GM23338 (cell line): Measurements from ENCODE around the gene ACOXL. TPM values are rescaled to one million over a fixed set of nuclear protein-coding genes. Genes with fewer than 3 reads are reported as not detected.

Experiments used
- ATAC-seq: fragments of 200-7000 bp; cut with Tn5 transposase; 3 replicates; pipeline ENCODE4 v1.9.1; 2020
- DNase-seq: peaks from one replicate; pipeline ENCODE4 v3.0.0-alpha.2; 2015; ENCODE audit warnings: low spot score
- H2AFZ ChIP-seq: fragments of 200-600 bp; sonication (generic); 2 replicates; pipeline ENCODE4 v1.8.0; 2016; ENCODE audit warnings: antibody characterized with exemption, mild to moderate bottlenecking, moderate library complexity
- H3F3A ChIP-seq: fragments of 200-600 bp; sonication (generic); replicated peaks from 2 replicates; pipeline ENCODE4 v1.8.0; 2017; ENCODE audit warnings: antibody characterized with exemption, mixed run types, low read depth
- H3K27ac ChIP-seq: fragments of 200-600 bp; sonication (generic); 2 replicates; pipeline ENCODE4 v1.6.1; 2016; ENCODE audit warnings: low read depth
- H3K27me3 ChIP-seq: fragments of 200-600 bp; sonication (generic); 2 replicates; pipeline ENCODE4 v1.8.0; 2016; ENCODE audit warnings: mild to moderate bottlenecking, mixed run types, moderate library complexity; ENCODE audit not compliant: insufficient read depth
- H3K36me3 ChIP-seq: fragments of 200-600 bp; sonication (generic); 2 replicates; pipeline ENCODE4 v1.8.0; 2016; ENCODE audit warnings: mild to moderate bottlenecking; ENCODE audit not compliant: insufficient read depth
- H3K4me1 ChIP-seq: fragments of 200-600 bp; sonication (generic); 2 replicates; pipeline ENCODE4 v1.8.0; 2016; ENCODE audit warnings: mild to moderate bottlenecking, moderate library complexity; ENCODE audit not compliant: insufficient read depth
- H3K4me2 ChIP-seq: fragments of 200-600 bp; sonication (generic); 2 replicates; pipeline ENCODE4 v1.7.1; 2017; ENCODE audit warnings: mixed run types
- H3K4me3 ChIP-seq: fragments of 200-600 bp; sonication (generic); 2 replicates; pipeline ENCODE4 v1.6.1; 2016; ENCODE audit warnings: mixed run types
- H3K79me2 ChIP-seq: fragments of 200-600 bp; sonication (generic); replicated peaks from 2 replicates; pipeline ENCODE4 v1.8.0; 2017; ENCODE audit warnings: mild to moderate bottlenecking; ENCODE audit not compliant: insufficient read depth
- H3K9me2 ChIP-seq: fragments of 200-600 bp; sonication (generic); 2 replicates; pipeline ENCODE4 v1.8.0; 2017; ENCODE audit not compliant: insufficient read depth
- H4K20me1 ChIP-seq: fragments of 200-600 bp; sonication (generic); replicated peaks from 2 replicates; pipeline ENCODE4 v1.8.0; 2017; ENCODE audit warnings: mild to moderate bottlenecking; ENCODE audit not compliant: insufficient read depth
- H3K27ac Mint-ChIP-seq: 2 replicates; pipeline ENCODE4 v1.8.0; 2020; ENCODE audit warnings: inconsistent platforms, mild to moderate bottlenecking, moderate library complexity, mixed read lengths
- H3K27me3 Mint-ChIP-seq: 3 replicates; pipeline ENCODE4 v1.8.0; 2022; ENCODE audit warnings: low read depth, mild to moderate bottlenecking, moderate library complexity, mixed read lengths, inconsistent platforms; ENCODE audit not compliant: insufficient read depth, poor library complexity
- H3K36me3 Mint-ChIP-seq: 3 replicates; pipeline ENCODE4 v1.8.0; 2021; ENCODE audit warnings: low read depth, mild to moderate bottlenecking, inconsistent platforms, moderate library complexity, mixed read lengths
- H3K4me1 Mint-ChIP-seq: 3 replicates; pipeline ENCODE4 v1.8.0; 2020; ENCODE audit warnings: mild to moderate bottlenecking, inconsistent platforms, mixed read lengths
- H3K4me3 Mint-ChIP-seq: 3 replicates; pipeline ENCODE4 v1.8.0; 2021; ENCODE audit warnings: moderate library complexity, mild to moderate bottlenecking, inconsistent platforms, mixed read lengths
- H3K9me3 Mint-ChIP-seq: 3 replicates; pipeline ENCODE4 v1.8.0; 2020; ENCODE audit warnings: moderate library complexity, mild to moderate bottlenecking, inconsistent platforms, mixed read lengths
- CREB1 ChIP-seq: fragments of 250-450 bp; sonication (Bioruptor Pico); IDR thresholded peaks from 2 replicates; pipeline ENCODE4 v1.5.0; 2020; ENCODE audit warnings: low read depth, mild to moderate bottlenecking, moderate library complexity
- EZH2 ChIP-seq: fragments of 200-600 bp; sonication (generic); IDR thresholded peaks from one replicate; pipeline ENCODE4 v1.8.0; 2017; ENCODE audit warnings: antibody characterized with exemption, mild to moderate bottlenecking, low read depth; ENCODE audit not compliant: unreplicated experiment
- EZH2phosphoT487 ChIP-seq: fragments of 200-600 bp; sonication (generic); IDR thresholded peaks from one replicate; pipeline ENCODE4 v1.8.1; 2018; ENCODE audit warnings: antibody characterized with exemption; ENCODE audit not compliant: unreplicated experiment
- JUNB ChIP-seq: IDR thresholded peaks from one replicate; pipeline ENCODE4 v1.6.1; 2016; ENCODE audit warnings: antibody characterized with exemption; ENCODE audit not compliant: unreplicated experiment
- NANOG ChIP-seq: IDR thresholded peaks from 2 replicates; pipeline ENCODE4 v1.6.1; 2016; ENCODE audit warnings: antibody characterized with exemption, borderline replicate concordance
- POLR2AphosphoS5 ChIP-seq: IDR thresholded peaks from 2 replicates; pipeline ENCODE4 v1.6.1; 2016; ENCODE audit warnings: antibody characterized with exemption, low read depth
- STAT1 ChIP-seq: IDR thresholded peaks from one replicate; pipeline ENCODE4 v1.6.1; 2016; ENCODE audit warnings: antibody characterized with exemption; ENCODE audit not compliant: unreplicated experiment
- ZNF114 ChIP-seq: fragments of 250-450 bp; sonication (Bioruptor Pico); IDR thresholded peaks from 2 replicates; pipeline ENCODE4 v1.5.0; 2020; ENCODE audit warnings: mild to moderate bottlenecking, moderate library complexity
- ZNF331 ChIP-seq: fragments of 250-450 bp; sonication (Bioruptor Pico); IDR thresholded peaks from 2 replicates; pipeline ENCODE4 v1.5.0; 2020; ENCODE audit warnings: low read depth, mild to moderate bottlenecking, moderate library complexity
- polyA plus RNA-seq: library from polyadenylated mRNA; unstranded; fragments of >200 nt; fragmentation: Nextera tagmentation; extraction: Ambion mirVana; gene quantifications from 2 replicates; pipeline ENCODE4 v1.2.1, GENCODE V29; 2016
- total RNA-seq: library from RNA; depleted of rRNA; stranded (reverse); fragments of >200 nt; shearing (Covaris generic); gene quantifications from 2 replicates; pipeline ENCODE4 v1.2.3, GENCODE V29; 2014
- TF ChIP-seq, protein P1 (sequence below): IDR thresholded peaks from one replicate; pipeline ENCODE4 v1.6.1; 2018; ENCODE audit warnings: antibody characterized with exemption; ENCODE audit not compliant: unreplicated experiment
- TF ChIP-seq, protein P2 (sequence below), 2 experiments: fragments of 200-600 bp in 1 of 2; sonication (generic) in 1 of 2; conservative IDR thresholded peaks; 2 replicates each; pipeline versions ENCODE4 v1.5.1 to v1.6.1; 2016 to 2017; ENCODE audit warnings: antibody characterized with exemption in 2 of 2, low read depth in 2 of 2, mild to moderate bottlenecking in 2 of 2, moderate library complexity in 1 of 2
- TF ChIP-seq, protein P3 (sequence below): fragments of 250-450 bp; sonication (Bioruptor Pico); IDR thresholded peaks from 2 replicates; pipeline ENCODE4 v1.5.0; 2020; ENCODE audit warnings: mild to moderate bottlenecking, moderate library complexity
- TF ChIP-seq, protein P4 (sequence below): IDR thresholded peaks from 2 replicates; pipeline ENCODE4 v1.6.1; 2016; ENCODE audit warnings: antibody characterized with exemption

The ACOXL gene
- total and polyA plus RNA-seq, 2 experiments from 2014 or later, result 9.0 to 14.7 TPM

DNA sequence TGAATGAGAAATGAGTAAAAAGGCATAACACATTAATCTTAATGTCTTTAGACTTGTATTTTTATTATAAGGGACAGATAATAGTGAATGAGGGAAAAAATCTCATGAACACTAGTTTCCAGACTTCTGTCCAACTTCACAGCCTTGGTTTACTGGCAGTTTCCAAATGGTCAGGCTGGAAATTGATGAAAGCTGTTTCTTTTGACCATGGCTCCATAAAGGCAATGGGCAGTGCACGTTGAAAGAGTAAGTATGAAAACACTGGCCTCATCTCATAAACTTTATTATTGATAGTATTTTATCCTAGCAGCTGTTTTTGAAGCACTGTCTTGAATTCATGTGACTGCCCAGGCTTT, 411.4 kb downstream of the ACOXL start:
- Histone ChIP-seq H2AFZ (no peak overlapping the region), H3K27me3 (no peaks in the 10 kb centered on the region), H3K4me2 (no peak overlapping the region), H3K27ac (no peak overlapping the region), H3K79me2 (peaks cover 84% of the 10 kb centered on the region), H4K20me1 (peaks cover 21% of the 10 kb centered on the region), H3F3A (no peaks in the 10 kb centered on the region), H3K36me3 (peaks cover 5% of the 10 kb centered on the region; the same call in 1 of the 2 replicates), H3K4me3 (no peak overlapping the region), H3K4me1 (no peaks in the 10 kb centered on the region), H3K9me2 (no peaks in the 10 kb centered on the region)
- Mint-ChIP-seq H3K27ac (no peak overlapping the region), H3K4me3 (no peak overlapping the region), H3K27me3 (no peaks in the 10 kb centered on the region), H3K36me3 (peaks cover 35% of the 10 kb centered on the region), H3K4me1 (peaks cover 14% of the 10 kb centered on the region; the same call in 2 of the 3 replicates), H3K9me3 (no peaks in the 10 kb centered on the region)
- DNase-seq (no peak), ATAC-seq (no peak)
- TF ChIP-seq, protein P1, sequence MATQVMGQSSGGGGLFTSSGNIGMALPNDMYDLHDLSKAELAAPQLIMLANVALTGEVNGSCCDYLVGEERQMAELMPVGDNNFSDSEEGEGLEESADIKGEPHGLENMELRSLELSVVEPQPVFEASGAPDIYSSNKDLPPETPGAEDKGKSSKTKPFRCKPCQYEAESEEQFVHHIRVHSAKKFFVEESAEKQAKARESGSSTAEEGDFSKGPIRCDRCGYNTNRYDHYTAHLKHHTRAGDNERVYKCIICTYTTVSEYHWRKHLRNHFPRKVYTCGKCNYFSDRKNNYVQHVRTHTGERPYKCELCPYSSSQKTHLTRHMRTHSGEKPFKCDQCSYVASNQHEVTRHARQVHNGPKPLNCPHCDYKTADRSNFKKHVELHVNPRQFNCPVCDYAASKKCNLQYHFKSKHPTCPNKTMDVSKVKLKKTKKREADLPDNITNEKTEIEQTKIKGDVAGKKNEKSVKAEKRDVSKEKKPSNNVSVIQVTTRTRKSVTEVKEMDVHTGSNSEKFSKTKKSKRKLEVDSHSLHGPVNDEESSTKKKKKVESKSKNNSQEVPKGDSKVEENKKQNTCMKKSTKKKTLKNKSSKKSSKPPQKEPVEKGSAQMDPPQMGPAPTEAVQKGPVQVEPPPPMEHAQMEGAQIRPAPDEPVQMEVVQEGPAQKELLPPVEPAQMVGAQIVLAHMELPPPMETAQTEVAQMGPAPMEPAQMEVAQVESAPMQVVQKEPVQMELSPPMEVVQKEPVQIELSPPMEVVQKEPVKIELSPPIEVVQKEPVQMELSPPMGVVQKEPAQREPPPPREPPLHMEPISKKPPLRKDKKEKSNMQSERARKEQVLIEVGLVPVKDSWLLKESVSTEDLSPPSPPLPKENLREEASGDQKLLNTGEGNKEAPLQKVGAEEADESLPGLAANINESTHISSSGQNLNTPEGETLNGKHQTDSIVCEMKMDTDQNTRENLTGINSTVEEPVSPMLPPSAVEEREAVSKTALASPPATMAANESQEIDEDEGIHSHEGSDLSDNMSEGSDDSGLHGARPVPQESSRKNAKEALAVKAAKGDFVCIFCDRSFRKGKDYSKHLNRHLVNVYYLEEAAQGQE, result no peak
- no peak for TF ChIP-seq NANOG
- TF ChIP-seq ZNF114 (CRISPR knock-in tag), result no peak
- TF ChIP-seq, protein P2, sequence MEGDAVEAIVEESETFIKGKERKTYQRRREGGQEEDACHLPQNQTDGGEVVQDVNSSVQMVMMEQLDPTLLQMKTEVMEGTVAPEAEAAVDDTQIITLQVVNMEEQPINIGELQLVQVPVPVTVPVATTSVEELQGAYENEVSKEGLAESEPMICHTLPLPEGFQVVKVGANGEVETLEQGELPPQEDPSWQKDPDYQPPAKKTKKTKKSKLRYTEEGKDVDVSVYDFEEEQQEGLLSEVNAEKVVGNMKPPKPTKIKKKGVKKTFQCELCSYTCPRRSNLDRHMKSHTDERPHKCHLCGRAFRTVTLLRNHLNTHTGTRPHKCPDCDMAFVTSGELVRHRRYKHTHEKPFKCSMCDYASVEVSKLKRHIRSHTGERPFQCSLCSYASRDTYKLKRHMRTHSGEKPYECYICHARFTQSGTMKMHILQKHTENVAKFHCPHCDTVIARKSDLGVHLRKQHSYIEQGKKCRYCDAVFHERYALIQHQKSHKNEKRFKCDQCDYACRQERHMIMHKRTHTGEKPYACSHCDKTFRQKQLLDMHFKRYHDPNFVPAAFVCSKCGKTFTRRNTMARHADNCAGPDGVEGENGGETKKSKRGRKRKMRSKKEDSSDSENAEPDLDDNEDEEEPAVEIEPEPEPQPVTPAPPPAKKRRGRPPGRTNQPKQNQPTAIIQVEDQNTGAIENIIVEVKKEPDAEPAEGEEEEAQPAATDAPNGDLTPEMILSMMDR (conservative IDR thresholded peaks at IDR 0.05; ENCODE audit: low read depth in 2 of 2), result no peak
- TF ChIP-seq, protein P3, sequence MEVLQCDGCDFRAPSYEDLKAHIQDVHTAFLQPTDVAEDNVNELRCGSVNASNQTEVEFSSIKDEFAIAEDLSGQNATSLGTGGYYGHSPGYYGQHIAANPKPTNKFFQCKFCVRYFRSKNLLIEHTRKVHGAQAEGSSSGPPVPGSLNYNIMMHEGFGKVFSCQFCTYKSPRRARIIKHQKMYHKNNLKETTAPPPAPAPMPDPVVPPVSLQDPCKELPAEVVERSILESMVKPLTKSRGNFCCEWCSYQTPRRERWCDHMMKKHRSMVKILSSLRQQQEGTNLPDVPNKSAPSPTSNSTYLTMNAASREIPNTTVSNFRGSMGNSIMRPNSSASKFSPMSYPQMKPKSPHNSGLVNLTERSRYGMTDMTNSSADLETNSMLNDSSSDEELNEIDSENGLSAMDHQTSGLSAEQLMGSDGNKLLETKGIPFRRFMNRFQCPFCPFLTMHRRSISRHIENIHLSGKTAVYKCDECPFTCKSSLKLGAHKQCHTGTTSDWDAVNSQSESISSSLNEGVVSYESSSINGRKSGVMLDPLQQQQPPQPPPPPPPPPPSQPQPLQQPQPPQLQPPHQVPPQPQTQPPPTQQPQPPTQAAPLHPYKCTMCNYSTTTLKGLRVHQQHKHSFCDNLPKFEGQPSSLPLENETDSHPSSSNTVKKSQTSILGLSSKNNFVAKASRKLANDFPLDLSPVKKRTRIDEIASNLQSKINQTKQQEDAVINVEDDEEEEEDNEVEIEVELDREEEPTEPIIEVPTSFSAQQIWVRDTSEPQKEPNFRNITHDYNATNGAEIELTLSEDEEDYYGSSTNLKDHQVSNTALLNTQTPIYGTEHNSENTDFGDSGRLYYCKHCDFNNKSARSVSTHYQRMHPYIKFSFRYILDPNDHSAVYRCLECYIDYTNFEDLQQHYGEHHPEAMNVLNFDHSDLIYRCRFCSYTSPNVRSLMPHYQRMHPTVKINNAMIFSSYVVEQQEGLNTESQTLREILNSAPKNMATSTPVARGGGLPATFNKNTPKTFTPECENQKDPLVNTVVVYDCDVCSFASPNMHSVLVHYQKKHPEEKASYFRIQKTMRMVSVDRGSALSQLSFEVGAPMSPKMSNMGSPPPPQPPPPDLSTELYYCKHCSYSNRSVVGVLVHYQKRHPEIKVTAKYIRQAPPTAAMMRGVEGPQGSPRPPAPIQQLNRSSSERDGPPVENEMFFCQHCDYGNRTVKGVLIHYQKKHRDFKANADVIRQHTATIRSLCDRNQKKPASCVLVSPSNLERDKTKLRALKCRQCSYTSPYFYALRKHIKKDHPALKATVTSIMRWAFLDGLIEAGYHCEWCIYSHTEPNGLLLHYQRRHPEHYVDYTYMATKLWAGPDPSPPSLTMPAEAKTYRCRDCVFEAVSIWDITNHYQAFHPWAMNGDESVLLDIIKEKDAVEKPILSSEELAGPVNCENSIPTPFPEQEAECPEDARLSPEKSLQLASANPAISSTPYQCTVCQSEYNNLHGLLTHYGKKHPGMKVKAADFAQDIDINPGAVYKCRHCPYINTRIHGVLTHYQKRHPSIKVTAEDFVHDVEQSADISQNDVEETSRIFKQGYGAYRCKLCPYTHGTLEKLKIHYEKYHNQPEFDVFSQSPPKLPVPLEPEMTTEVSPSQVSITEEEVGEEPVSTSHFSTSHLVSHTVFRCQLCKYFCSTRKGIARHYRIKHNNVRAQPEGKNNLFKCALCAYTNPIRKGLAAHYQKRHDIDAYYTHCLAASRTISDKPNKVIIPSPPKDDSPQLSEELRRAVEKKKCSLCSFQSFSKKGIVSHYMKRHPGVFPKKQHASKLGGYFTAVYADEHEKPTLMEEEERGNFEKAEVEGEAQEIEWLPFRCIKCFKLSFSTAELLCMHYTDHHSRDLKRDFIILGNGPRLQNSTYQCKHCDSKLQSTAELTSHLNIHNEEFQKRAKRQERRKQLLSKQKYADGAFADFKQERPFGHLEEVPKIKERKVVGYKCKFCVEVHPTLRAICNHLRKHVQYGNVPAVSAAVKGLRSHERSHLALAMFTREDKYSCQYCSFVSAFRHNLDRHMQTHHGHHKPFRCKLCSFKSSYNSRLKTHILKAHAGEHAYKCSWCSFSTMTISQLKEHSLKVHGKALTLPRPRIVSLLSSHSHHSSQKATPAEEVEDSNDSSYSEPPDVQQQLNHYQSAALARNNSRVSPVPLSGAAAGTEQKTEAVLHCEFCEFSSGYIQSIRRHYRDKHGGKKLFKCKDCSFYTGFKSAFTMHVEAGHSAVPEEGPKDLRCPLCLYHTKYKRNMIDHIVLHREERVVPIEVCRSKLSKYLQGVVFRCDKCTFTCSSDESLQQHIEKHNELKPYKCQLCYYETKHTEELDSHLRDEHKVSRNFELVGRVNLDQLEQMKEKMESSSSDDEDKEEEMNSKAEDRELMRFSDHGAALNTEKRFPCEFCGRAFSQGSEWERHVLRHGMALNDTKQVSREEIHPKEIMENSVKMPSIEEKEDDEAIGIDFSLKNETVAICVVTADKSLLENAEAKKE, result no peak
- no peak for TF ChIP-seq CREB1 (CRISPR knock-in tag)
- TF ChIP-seq EZH2phosphoT487, result no peak
- TF ChIP-seq STAT1, result no peak
- TF ChIP-seq, protein P4, sequence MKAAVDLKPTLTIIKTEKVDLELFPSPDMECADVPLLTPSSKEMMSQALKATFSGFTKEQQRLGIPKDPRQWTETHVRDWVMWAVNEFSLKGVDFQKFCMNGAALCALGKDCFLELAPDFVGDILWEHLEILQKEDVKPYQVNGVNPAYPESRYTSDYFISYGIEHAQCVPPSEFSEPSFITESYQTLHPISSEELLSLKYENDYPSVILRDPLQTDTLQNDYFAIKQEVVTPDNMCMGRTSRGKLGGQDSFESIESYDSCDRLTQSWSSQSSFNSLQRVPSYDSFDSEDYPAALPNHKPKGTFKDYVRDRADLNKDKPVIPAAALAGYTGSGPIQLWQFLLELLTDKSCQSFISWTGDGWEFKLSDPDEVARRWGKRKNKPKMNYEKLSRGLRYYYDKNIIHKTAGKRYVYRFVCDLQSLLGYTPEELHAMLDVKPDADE, result no peak
- no peak for TF ChIP-seq EZH2
- TF ChIP-seq ZNF331 (CRISPR knock-in tag), result no peak
- no peak for TF ChIP-seq POLR2AphosphoS5
- no peak for TF ChIP-seq JUNB
